Measurements from ENCODE around the gene ABHD16B. TPM values are rescaled to one million over a fixed set of nuclear protein-coding genes. Genes with fewer than 3 reads are reported as not detected.

Gene ABHD16B
- polyA plus RNA-seq, 1 donor = not detected

GRCh38 chr20:63895202-63895951, 34.1 kb downstream of the ABHD16B start:
- no peak for DNase-seq (ENCODE audit: low read depth)

- DNase-seq (ENCODE audit: low read depth) = no peak
Observed at GRCh38 chr20:63895952-63896263, 34.6 kb downstream of the ABHD16B start.

- no peak for DNase-seq (ENCODE audit: low read depth)
Observed at GRCh38 chr20:63896264-63897105, 35.2 kb downstream of the ABHD16B start.

GRCh38 chr20:63897978-63898561, 36.8 kb downstream of the ABHD16B start:
- no peak for DNase-seq (ENCODE audit: low read depth)

- DNase-seq (ENCODE audit: low read depth) = no peak
Observed at GRCh38 chr20:63898882-63899558, 37.7 kb downstream of the ABHD16B start.

GRCh38 chr20:63900413-63900812, 39.1 kb downstream of the ABHD16B start:
- no peak for DNase-seq (ENCODE audit: low read depth)

GRCh38 chr20:63903796-63904561, 42.7 kb downstream of the ABHD16B start:
- DNase-seq (ENCODE audit: low read depth) = no peak

GRCh38 chr20:63908008-63908682, 46.8 kb downstream of the ABHD16B start:
- DNase-seq (ENCODE audit: low read depth) = no peak

- DNase-seq (ENCODE audit: low read depth) = no peak
Observed at GRCh38 chr20:63911176-63911575, 49.9 kb downstream of the ABHD16B start.

Other genes with a start within 250 kb of the ABHD16B start
- 6.8 TPM for gene GMEB2, start 234.4 kb upstream of the ABHD16B start, polyA plus RNA-seq (ENCODE audit: insufficient read length)
- 11.4 TPM for gene STMN3, start 208.1 kb upstream of the ABHD16B start, polyA plus RNA-seq (ENCODE audit: insufficient read length)
- 11.0 TPM for gene RTEL1, start 203.2 kb upstream of the ABHD16B start, polyA plus RNA-seq (ENCODE audit: insufficient read length)
- gene TNFRSF6B, start 164.8 kb upstream of the ABHD16B start, polyA plus RNA-seq (ENCODE audit: insufficient read length) = 1.6 TPM
- gene ARFRP1, start 153.5 kb upstream of the ABHD16B start, polyA plus RNA-seq (ENCODE audit: insufficient read length) = 25.3 TPM
- gene ZGPAT, start 153.5 kb upstream of the ABHD16B start, polyA plus RNA-seq (ENCODE audit: insufficient read length) = 12.6 TPM
- gene LIME1, start 124.8 kb upstream of the ABHD16B start, polyA plus RNA-seq (ENCODE audit: insufficient read length) = 4.6 TPM
- gene SLC2A4RG, start 121.7 kb upstream of the ABHD16B start, polyA plus RNA-seq (ENCODE audit: insufficient read length) = 148 TPM
- 18.1 TPM for gene ZBTB46, start 30.2 kb upstream of the ABHD16B start, polyA plus RNA-seq (ENCODE audit: insufficient read length)
- gene TPD52L2, start 3.8 kb downstream of the ABHD16B start, polyA plus RNA-seq (ENCODE audit: insufficient read length) = 76.8 TPM
- gene DNAJC5, start 33.6 kb downstream of the ABHD16B start, polyA plus RNA-seq (ENCODE audit: insufficient read length) = 32.6 TPM
- 48.5 TPM for gene UCKL1, start 94.9 kb downstream of the ABHD16B start, polyA plus RNA-seq (ENCODE audit: insufficient read length)
- gene ZNF512B, start 108.4 kb downstream of the ABHD16B start, polyA plus RNA-seq (ENCODE audit: insufficient read length) = 23.0 TPM
- gene SAMD10, start 118.1 kb downstream of the ABHD16B start, polyA plus RNA-seq (ENCODE audit: insufficient read length) = 3.0 TPM
- 55.3 TPM for gene PRPF6, start 119.6 kb downstream of the ABHD16B start, polyA plus RNA-seq (ENCODE audit: insufficient read length)
- 1.4 TPM for gene C20orf204, start 174.7 kb downstream of the ABHD16B start, polyA plus RNA-seq (ENCODE audit: insufficient read length)
- gene SOX18, start 188.1 kb downstream of the ABHD16B start, polyA plus RNA-seq (ENCODE audit: insufficient read length) = 10.8 TPM
- 43.5 TPM for gene TCEA2, start 201.7 kb downstream of the ABHD16B start, polyA plus RNA-seq (ENCODE audit: insufficient read length)
- 4.7 TPM for gene RGS19, start 218.0 kb downstream of the ABHD16B start, polyA plus RNA-seq (ENCODE audit: insufficient read length)
- gene OPRL1, start 218.6 kb downstream of the ABHD16B start, polyA plus RNA-seq (ENCODE audit: insufficient read length) = 1.1 TPM
- 0.18 TPM for gene LKAAEAR1, start 222.9 kb downstream of the ABHD16B start, polyA plus RNA-seq (ENCODE audit: insufficient read length)
- not detected for gene NPBWR2, start 246.1 kb downstream of the ABHD16B start, polyA plus RNA-seq (ENCODE audit: insufficient read length)